CD8-positive, alpha-beta memory T cell (primary cell): ENCODE measurements around the gene OBSCN. TPM values are rescaled to one million over a fixed set of nuclear protein-coding genes. Genes with fewer than 3 reads are reported as not detected.

Experiments used
- CTCF ChIA-PET: fragments of 350-600 bp; sonication (Branson Sonifier 250); formaldehyde crosslinking; loops from one replicate; lab custom pipeline; 2021; ENCODE audit warnings: antibody characterized with exemption; lab: Charles Lee
- POLR2A ChIA-PET: fragments of 350-600 bp; sonication (Branson Sonifier 250); formaldehyde crosslinking; loops from one replicate; lab custom pipeline; 2021; ENCODE audit warnings: antibody characterized with exemption; lab: Charles Lee
- DNase-seq, 5 donors: peaks; one replicate each; pipeline versions ENCODE4 v3.0.0 to v3.0.0-alpha.2; 2020 to 2022; ENCODE audit warnings: mixed read lengths in 1 of 5
- H3K27ac ChIP-seq: one replicate; pipeline ENCODE4 v1.7.0; 2013; ENCODE audit warnings: low read depth, mild to moderate bottlenecking, low read length, moderate library complexity
- H3K27me3 ChIP-seq: 2 replicates; pipeline ENCODE4 v1.7.0; 2013; ENCODE audit warnings: low read length, mild to moderate bottlenecking; ENCODE audit not compliant: insufficient read depth, poor library complexity, severe bottlenecking
- H3K36me3 ChIP-seq: 2 replicates; pipeline ENCODE4 v1.7.0; 2013; ENCODE audit warnings: mild to moderate bottlenecking, low read length, moderate library complexity; ENCODE audit not compliant: insufficient read depth
- H3K4me1 ChIP-seq: 2 replicates; pipeline ENCODE4 v1.7.0; 2013; ENCODE audit warnings: mild to moderate bottlenecking, low read length, moderate library complexity; ENCODE audit not compliant: insufficient read depth
- H3K4me3 ChIP-seq: 2 replicates; pipeline ENCODE4 v1.7.0; 2013; ENCODE audit warnings: mild to moderate bottlenecking, low read length
- H3K9me3 ChIP-seq: 2 replicates; pipeline ENCODE4 v1.7.0; 2013; ENCODE audit warnings: mild to moderate bottlenecking, low read length
- H3K27ac Mint-ChIP-seq, 8 donors: one replicate each; pipeline ENCODE4 v1.8.0; 2020 to 2021; ENCODE audit warnings: mixed read lengths in 8 of 8, mild to moderate bottlenecking in 6 of 8, inconsistent platforms in 3 of 8, moderate library complexity in 3 of 8
- H3K27me3 Mint-ChIP-seq, 2 donors: one replicate each; pipeline ENCODE4 v1.8.0; 2020 to 2021; ENCODE audit warnings: mixed read lengths in 2 of 2, mild to moderate bottlenecking in 1 of 2, moderate library complexity in 1 of 2
- H3K36me3 Mint-ChIP-seq, 3 donors: one replicate each; pipeline ENCODE4 v1.8.0; 2020 to 2021; ENCODE audit warnings: mixed read lengths in 3 of 3, inconsistent platforms in 1 of 3, mild to moderate bottlenecking in 1 of 3
- H3K4me1 Mint-ChIP-seq, 3 donors: one replicate each; pipeline ENCODE4 v1.8.0; 2020 to 2021; ENCODE audit warnings: mixed read lengths in 3 of 3, inconsistent platforms in 1 of 3, mild to moderate bottlenecking in 1 of 3
- H3K4me3 Mint-ChIP-seq, 7 donors: one replicate each; pipeline ENCODE4 v1.8.0; 2020 to 2021; ENCODE audit warnings: mixed read lengths in 7 of 7, mild to moderate bottlenecking in 6 of 7, moderate library complexity in 4 of 7, inconsistent platforms in 2 of 7
- H3K9me3 Mint-ChIP-seq, 5 donors: one replicate each; pipeline ENCODE4 v1.8.0; 2020 to 2022; ENCODE audit warnings: mixed read lengths in 5 of 5, mild to moderate bottlenecking in 3 of 5, moderate library complexity in 2 of 5, inconsistent platforms in 1 of 5
- polyA plus RNA-seq: library from polyadenylated mRNA; unstranded; fragments of 300-500 nt; fragmentation: Illumina TruSeq; gene quantifications from one replicate; pipeline ENCODE4 v1.2.3, GENCODE V29; 2021
- total RNA-seq, 2 experiments: library from RNA; stranded (reverse); gene quantifications; one replicate each; pipeline ENCODE4 v1.2.3, GENCODE V29; 2021

The OBSCN gene
- total and polyA plus RNA-seq, 3 experiments from 2014 or later = 3.0 to 13.6 (median 10.9) TPM

DNA sequence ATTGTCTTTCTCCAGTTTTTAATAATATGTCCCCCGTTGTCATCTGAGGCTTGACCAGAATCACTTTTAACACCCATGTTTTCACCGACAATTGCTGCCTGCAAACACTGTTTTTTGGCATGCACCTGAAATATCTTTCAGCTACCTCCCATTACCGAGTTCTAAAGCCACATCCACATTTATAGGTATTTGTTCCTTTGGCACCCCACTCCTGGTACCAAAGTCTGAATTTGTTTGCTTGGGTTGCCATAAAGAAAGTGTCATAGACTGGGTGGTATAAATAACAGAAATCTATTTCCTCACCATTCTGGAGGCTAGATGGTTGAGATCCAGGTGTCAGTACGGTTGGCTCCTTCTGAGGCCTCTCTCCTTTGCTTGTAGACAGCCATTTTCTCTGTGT, 94.2 kb downstream of the OBSCN start:
- no peak overlapping the region for H3K4me3 Mint-ChIP-seq
- no peaks in the 10 kb centered on the region for H3K4me1 Mint-ChIP-seq
- Histone ChIP-seq H3K27ac (no peak overlapping the region), H3K4me3 (no peak overlapping the region), H3K27me3 (no peaks in the 10 kb centered on the region), H3K36me3 (peaks cover 6% of the 10 kb centered on the region), H3K9me3 (no peaks in the 10 kb centered on the region), H3K4me1 (no peaks in the 10 kb centered on the region)
- H3K9me3 Mint-ChIP-seq = peaks cover 10 to 42% (median 32%) of the 10 kb centered on the region in 5 donors
- peaks cover 25 to 67% (median 48%) of the 10 kb centered on the region in 3 donors for H3K36me3 Mint-ChIP-seq
- no peak for DNase-seq
- no peak overlapping the region for H3K27ac Mint-ChIP-seq
- H3K27me3 Mint-ChIP-seq = peaks cover 0 to 3% of the 10 kb centered on the region in 2 donors
- ChIA-PET POLR2A (no interaction called here), CTCF (no interaction called here)

DNA sequence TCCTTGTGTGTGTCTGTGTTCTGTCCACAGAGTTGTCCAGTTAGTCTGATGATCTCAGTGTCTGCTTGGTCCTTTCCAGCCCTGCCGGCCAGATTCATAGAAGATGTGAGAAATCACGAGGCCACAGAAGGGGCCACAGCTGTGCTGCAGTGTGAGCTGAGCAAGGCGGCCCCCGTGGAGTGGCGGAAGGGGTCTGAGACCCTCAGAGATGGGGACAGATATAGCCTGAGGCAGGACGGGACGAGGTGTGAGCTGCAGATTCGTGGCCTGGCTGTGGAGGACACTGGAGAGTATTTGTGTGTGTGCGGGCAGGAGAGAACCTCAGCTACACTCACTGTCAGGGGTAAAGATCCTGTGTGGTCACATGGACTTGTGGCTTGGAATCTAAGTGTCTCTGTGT, 95.8 kb downstream of the OBSCN start:
- no peak for DNase-seq
- Mint-ChIP-seq H3K4me3 (no peak overlapping the region), H3K9me3 (peaks cover 10 to 37% (median 32%) of the 10 kb centered on the region in 5 donors), H3K4me1 (no peaks in the 10 kb centered on the region), H3K36me3 (peaks cover 22 to 53% (median 41%) of the 10 kb centered on the region in 3 donors), H3K27ac (no peak overlapping the region), H3K27me3 (no peaks in the 10 kb centered on the region)
- no peaks in the 10 kb centered on the region for H3K9me3 ChIP-seq
- H3K27me3 ChIP-seq = no peaks in the 10 kb centered on the region
- ChIA-PET CTCF (no interaction called here), POLR2A (no interaction called here)
- H3K27ac ChIP-seq = no peak overlapping the region
- no peak overlapping the region for H3K4me3 ChIP-seq
- H3K36me3 ChIP-seq = peaks cover 6% of the 10 kb centered on the region
- H3K4me1 ChIP-seq = no peaks in the 10 kb centered on the region

DNA sequence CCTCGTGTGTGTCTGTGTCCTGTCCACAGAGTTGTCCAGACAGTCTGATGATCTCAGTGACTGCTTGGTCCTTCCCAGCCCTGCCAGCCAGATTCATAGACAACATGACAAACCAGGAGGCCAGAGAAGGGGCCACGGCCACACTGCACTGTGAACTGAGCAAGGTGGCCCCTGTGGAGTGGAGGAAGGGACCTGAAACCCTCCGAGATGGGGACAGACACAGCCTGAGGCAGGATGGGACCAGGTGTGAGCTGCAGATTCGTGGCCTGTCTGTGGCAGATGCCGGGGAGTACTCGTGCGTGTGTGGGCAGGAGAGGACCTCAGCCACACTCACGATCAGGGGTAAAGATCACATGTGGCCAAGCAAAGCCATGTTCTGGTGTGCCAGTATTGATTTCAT, 96.4 kb downstream of the OBSCN start:
- H3K9me3 Mint-ChIP-seq = peaks cover 10 to 37% (median 32%) of the 10 kb centered on the region in 5 donors
- Histone ChIP-seq H3K27me3 (no peaks in the 10 kb centered on the region), H3K4me1 (no peaks in the 10 kb centered on the region), H3K36me3 (peaks cover 6% of the 10 kb centered on the region), H3K27ac (no peak overlapping the region), H3K9me3 (no peaks in the 10 kb centered on the region), H3K4me3 (no peak overlapping the region)
- ChIA-PET POLR2A (no interaction called here), CTCF (interaction anchor here (1.4 kb wide), 1 partner anchor 174 kb away, joined by 3 read pairs; no protein-coding TSS in a partner anchor)
- peaks cover 19 to 49% (median 36%) of the 10 kb centered on the region in 3 donors for H3K36me3 Mint-ChIP-seq
- H3K27ac Mint-ChIP-seq = peak overlapping the region in 2 of 8 donors; percentile 6 to 68
- no peaks in the 10 kb centered on the region for H3K4me1 Mint-ChIP-seq
- no peaks in the 10 kb centered on the region for H3K27me3 Mint-ChIP-seq
- no peak for DNase-seq
- H3K4me3 Mint-ChIP-seq = no peak overlapping the region

DNA sequence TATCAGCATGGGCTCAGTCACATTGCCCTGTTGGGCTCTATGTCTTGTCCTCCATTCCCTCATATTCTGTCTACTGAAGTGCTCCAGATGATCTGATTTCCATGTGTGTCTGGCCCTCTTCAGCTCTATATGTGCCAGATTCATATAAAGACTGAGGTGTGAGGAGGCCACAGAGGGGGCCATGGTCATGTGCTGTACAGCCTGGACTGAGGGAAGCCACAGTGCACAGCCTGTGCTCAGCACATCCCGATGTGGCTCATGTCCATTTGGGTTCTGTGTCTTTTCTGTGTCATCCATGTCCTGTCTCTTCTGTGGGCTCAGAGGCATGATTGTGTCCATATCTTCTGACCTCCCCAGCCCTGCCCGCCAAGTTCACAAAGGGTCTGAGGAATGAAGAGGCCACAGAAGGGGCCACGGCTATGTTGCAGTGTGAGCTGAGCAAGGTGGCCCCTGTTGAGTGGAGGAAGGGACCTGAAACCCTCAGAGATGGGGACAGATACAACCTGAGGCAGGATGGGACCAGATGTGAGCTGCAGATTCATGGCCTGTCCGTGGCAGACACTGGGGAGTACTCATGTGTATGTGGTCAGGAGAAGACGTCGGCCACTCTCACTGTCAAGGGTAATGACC, 97.0 kb downstream of the OBSCN start:
- Mint-ChIP-seq H3K27ac (no peak overlapping the region), H3K9me3 (peaks cover 10 to 37% (median 32%) of the 10 kb centered on the region in 5 donors), H3K4me1 (no peaks in the 10 kb centered on the region), H3K27me3 (no peaks in the 10 kb centered on the region), H3K36me3 (peaks cover 19 to 42% (median 33%) of the 10 kb centered on the region in 3 donors), H3K4me3 (peak overlapping the region in 1 of 7 donors; percentile 65)
- Histone ChIP-seq H3K9me3 (no peaks in the 10 kb centered on the region), H3K27ac (no peak overlapping the region), H3K4me1 (no peaks in the 10 kb centered on the region), H3K4me3 (no peak overlapping the region), H3K36me3 (peaks cover 6% of the 10 kb centered on the region), H3K27me3 (no peaks in the 10 kb centered on the region)
- no peak for DNase-seq
- POLR2A ChIA-PET = no interaction called here
- CTCF ChIA-PET = interaction anchor here (1.4 kb wide), 1 partner anchor 174 kb away, joined by 3 read pairs; no protein-coding TSS in a partner anchor

DNA sequence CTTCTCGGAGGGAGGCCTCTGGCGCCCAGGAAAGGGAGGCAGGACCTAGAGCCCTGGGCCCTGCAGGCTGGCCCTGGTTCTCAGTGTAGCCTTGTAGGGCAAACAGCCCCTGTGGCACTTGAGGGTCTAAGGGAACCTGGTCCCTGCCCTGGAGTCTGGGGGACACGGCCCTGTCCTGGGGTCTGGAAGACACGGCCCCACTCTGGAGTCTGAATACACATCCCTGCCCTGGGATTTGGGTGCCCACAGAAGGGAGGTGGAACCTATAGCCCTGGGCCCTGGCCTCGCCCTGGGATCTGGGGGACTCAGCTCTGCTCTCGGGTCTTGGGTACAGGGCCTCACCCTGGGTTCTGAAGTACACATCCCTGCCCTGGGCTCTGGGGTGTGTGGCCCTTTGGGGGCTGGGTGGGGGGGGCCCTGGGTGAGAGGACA, 97.9 kb downstream of the OBSCN start:
- Histone ChIP-seq H3K9me3 (no peaks in the 10 kb centered on the region), H3K4me1 (no peaks in the 10 kb centered on the region), H3K27ac (no peak overlapping the region), H3K36me3 (peaks cover 6% of the 10 kb centered on the region), H3K27me3 (no peaks in the 10 kb centered on the region), H3K4me3 (no peak overlapping the region)
- H3K36me3 Mint-ChIP-seq = peaks cover 16 to 38% (median 27%) of the 10 kb centered on the region in 3 donors
- peaks cover 10 to 33% (median 30%) of the 10 kb centered on the region in 5 donors for H3K9me3 Mint-ChIP-seq
- H3K4me3 Mint-ChIP-seq = no peak overlapping the region
- H3K27me3 Mint-ChIP-seq = no peaks in the 10 kb centered on the region
- ChIA-PET CTCF (no interaction called here), POLR2A (no interaction called here)
- no peak overlapping the region for H3K27ac Mint-ChIP-seq
- H3K4me1 Mint-ChIP-seq = no peaks in the 10 kb centered on the region
- peak in 1 of 5 donors; percentile 44 for DNase-seq

DNA sequence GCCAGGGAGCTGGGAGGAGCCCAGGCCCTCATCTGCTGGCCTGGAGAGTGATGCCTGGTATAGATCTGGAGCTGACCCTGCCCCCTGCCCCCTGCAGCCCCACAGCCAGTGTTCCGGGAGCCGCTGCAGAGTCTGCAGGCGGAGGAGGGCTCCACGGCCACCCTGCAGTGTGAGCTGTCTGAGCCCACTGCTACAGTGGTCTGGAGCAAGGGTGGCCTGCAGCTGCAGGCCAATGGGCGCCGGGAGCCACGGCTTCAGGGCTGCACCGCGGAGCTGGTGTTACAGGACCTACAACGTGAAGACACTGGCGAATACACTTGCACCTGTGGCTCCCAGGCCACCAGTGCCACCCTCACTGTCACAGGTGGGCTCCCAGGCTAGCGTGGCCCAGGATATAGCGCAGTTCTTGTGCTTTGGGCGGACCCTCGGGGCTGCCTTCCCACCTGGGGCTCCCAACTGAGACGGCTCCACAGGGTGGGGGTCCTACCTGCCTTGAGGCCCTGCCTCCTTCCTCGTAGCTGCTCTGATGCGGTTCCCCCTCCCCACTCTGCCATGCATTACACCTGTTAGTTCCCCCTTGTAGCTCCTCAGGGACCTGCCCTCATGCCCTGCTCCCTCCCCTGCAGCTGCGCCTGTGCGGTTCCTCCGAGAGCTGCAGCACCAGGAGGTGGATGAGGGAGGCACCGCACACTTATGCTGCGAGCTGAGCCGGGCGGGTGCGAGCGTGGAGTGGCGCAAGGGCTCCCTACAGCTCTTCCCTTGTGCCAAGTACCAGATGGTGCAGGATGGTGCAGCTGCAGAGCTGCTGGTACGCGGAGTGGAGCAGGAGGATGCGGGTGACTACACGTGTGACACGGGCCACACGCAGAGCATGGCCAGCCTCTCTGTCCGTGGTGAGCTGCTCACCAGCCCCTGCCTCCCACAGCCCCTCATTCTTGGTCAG, 98.7 kb downstream of the OBSCN start:
- POLR2A ChIA-PET = no interaction called here
- CTCF ChIA-PET = no interaction called here
- no peak overlapping the region for H3K4me3 Mint-ChIP-seq
- H3K27ac ChIP-seq = no peak overlapping the region
- no peaks in the 10 kb centered on the region for H3K4me1 ChIP-seq
- H3K27ac Mint-ChIP-seq = no peak overlapping the region
- peaks cover 10 to 32% (median 21%) of the 10 kb centered on the region in 3 donors for H3K36me3 Mint-ChIP-seq
- peaks cover 4% of the 10 kb centered on the region for H3K36me3 ChIP-seq
- no peaks in the 10 kb centered on the region for H3K4me1 Mint-ChIP-seq
- no peaks in the 10 kb centered on the region for H3K27me3 Mint-ChIP-seq
- H3K27me3 ChIP-seq = no peaks in the 10 kb centered on the region
- peaks cover 10 to 26% (median 23%) of the 10 kb centered on the region in 5 donors for H3K9me3 Mint-ChIP-seq
- no peaks in the 10 kb centered on the region for H3K9me3 ChIP-seq
- peak in 1 of 5 donors; percentile 46 for DNase-seq
- no peak overlapping the region for H3K4me3 ChIP-seq

DNA sequence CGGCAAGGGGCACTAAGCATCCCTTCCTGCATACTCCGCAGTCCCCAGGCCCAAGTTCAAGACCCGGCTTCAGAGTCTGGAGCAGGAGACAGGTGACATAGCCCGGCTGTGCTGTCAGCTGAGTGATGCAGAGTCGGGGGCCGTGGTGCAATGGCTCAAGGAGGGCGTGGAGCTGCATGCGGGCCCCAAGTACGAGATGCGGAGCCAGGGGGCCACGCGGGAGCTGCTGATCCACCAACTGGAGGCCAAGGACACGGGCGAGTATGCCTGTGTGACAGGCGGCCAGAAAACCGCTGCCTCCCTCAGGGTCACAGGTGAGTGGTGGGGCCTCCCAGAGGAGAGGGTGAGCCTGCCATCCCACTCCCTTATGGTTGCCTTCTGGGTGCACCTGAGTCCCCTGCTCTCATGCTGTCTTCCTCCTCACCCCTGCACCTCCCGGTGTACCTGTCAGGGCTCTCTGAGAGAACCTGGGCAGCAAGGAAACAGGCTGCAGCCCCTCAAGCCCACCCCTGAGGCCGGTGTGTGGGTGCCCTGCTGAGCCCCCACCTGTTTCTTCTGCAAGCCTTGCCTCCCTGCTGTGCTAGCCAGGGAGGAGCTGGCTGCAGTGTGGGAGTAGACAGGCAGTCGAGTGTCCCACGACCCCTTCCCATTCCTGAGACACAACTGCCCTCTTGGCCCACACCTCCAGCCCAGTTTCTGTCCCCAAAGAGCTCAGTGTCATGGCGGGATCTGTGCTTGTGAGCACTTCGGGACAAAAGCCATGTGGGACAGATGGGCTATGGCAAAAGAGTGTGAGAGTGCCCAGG, 99.6 kb downstream of the OBSCN start:
- H3K27me3 ChIP-seq = no peaks in the 10 kb centered on the region
- H3K36me3 Mint-ChIP-seq = peaks cover 8 to 23% (median 14%) of the 10 kb centered on the region in 3 donors
- H3K27me3 Mint-ChIP-seq = no peaks in the 10 kb centered on the region
- no peaks in the 10 kb centered on the region for H3K4me1 Mint-ChIP-seq
- no peak overlapping the region for H3K27ac ChIP-seq
- DNase-seq = peak in 1 of 5 donors; percentile 40
- H3K36me3 ChIP-seq = no peaks in the 10 kb centered on the region
- POLR2A ChIA-PET = no interaction called here
- H3K9me3 ChIP-seq = no peaks in the 10 kb centered on the region
- CTCF ChIA-PET = no interaction called here
- H3K4me3 Mint-ChIP-seq = peak overlapping the region in 1 of 7 donors; percentile 51
- H3K9me3 Mint-ChIP-seq = peaks cover under 1 to 18% (median 15%) of the 10 kb centered on the region in 5 donors
- no peaks in the 10 kb centered on the region for H3K4me1 ChIP-seq
- H3K27ac Mint-ChIP-seq = no peak overlapping the region
- no peak overlapping the region for H3K4me3 ChIP-seq
